DMS114 treated with DMSO at 0.1 percent for 48 hours (cell line): ENCODE data around the gene WNK2.

Experiments
- DNase-seq: peaks from one replicate; lab custom pipeline; 2025; ENCODE audit not compliant: unreplicated experiment; lab: John Stamatoyannopoulos, UW

Gene WNK2

GRCh38 chr9:93264338-93265125 is 80.6 kb downstream of the WNK2 start:
- no peak for DNase-seq

GRCh38 chr9:93265301-93265971 is 81.5 kb downstream of the WNK2 start:
- no peak for DNase-seq

- DNase-seq = no peak
These were observed 82.0 kb downstream of the WNK2 start for GRCh38 chr9:93265972-93266371.

GRCh38 chr9:93266521-93267001 is 82.6 kb downstream of the WNK2 start:
- DNase-seq = no peak

GRCh38 chr9:93267091-93267541 is 83.2 kb downstream of the WNK2 start:
- no peak for DNase-seq

- no peak for DNase-seq
These were observed 84.0 kb downstream of the WNK2 start for GRCh38 chr9:93267681-93268505.

GRCh38 chr9:93268551-93269314 is 84.8 kb downstream of the WNK2 start:
- no peak for DNase-seq

- no peak for DNase-seq
These were observed 87.0 kb downstream of the WNK2 start for GRCh38 chr9:93270976-93271375.

GRCh38 chr9:93276973-93277372 is 93.0 kb downstream of the WNK2 start:
- no peak for DNase-seq

- DNase-seq = no peak
These were observed 94.2 kb downstream of the WNK2 start for GRCh38 chr9:93278144-93278543.

GRCh38 chr9:93280661-93281259 is 96.8 kb downstream of the WNK2 start:
- DNase-seq = no peak

GRCh38 chr9:93286252-93287188 is 102.6 kb downstream of the WNK2 start:
- no peak for DNase-seq

- no peak for DNase-seq
These were observed 103.2 kb downstream of the WNK2 start for GRCh38 chr9:93287189-93287552.

- DNase-seq = no peak
These were observed 103.7 kb downstream of the WNK2 start for GRCh38 chr9:93287593-93287992.

GRCh38 chr9:93288341-93288740 is 104.4 kb downstream of the WNK2 start:
- no peak for DNase-seq

GRCh38 chr9:93288891-93289883 is 105.2 kb downstream of the WNK2 start:
- no peak for DNase-seq

GRCh38 chr9:93290495-93291434 is 106.8 kb downstream of the WNK2 start:
- DNase-seq = no peak
